HEK293T (cell line): ENCODE data around the gene NEXMIF.

ENCODE experiments used
- ARNT ChIP-seq: fragments of 450-650 bp; IDR thresholded peaks from 2 replicates; pipeline ENCODE4 v1.6.1; 2017; ENCODE audit warnings: mild to moderate bottlenecking
- BHLHE40 ChIP-seq: fragments of 450-650 bp; IDR thresholded peaks from 2 replicates; pipeline ENCODE4 v1.6.1; 2016; ENCODE audit warnings: mild to moderate bottlenecking, moderate library complexity, borderline replicate concordance
- ELF4 ChIP-seq: fragments of 450-650 bp; IDR thresholded peaks from 2 replicates; pipeline ENCODE4 v1.6.1; 2017; ENCODE audit warnings: antibody characterized with exemption
- LEF1 ChIP-seq: fragments of 450-650 bp; IDR thresholded peaks from 2 replicates; pipeline ENCODE4 v1.6.1; 2017; ENCODE audit warnings: mild to moderate bottlenecking, borderline replicate concordance
- NFRKB ChIP-seq: fragments of 450-650 bp; IDR thresholded peaks from 2 replicates; pipeline ENCODE4 v1.6.1; 2016; ENCODE audit warnings: mild to moderate bottlenecking, moderate library complexity
- SP1 ChIP-seq: fragments of 450-650 bp; IDR thresholded peaks from 2 replicates; pipeline ENCODE4 v1.6.1; 2017
- TARDBP ChIP-seq: fragments of 450-650 bp; IDR thresholded peaks from 2 replicates; pipeline ENCODE4 v1.6.1; 2016
- ZNF384 ChIP-seq: fragments of 450-650 bp; IDR thresholded peaks from 2 replicates; pipeline ENCODE4 v1.6.1; 2016

GRCh38 chrX:74925225-74926088 lies at the start of gene NEXMIF:
- TF ChIP-seq TARDBP (no peak), BHLHE40 (no peak), ARNT (no peak), SP1 (no peak), LEF1 (no peak), ZNF384 (no peak), ELF4 (no peak), NFRKB (no peak)
